ENCODE data around the gene POLA1. TPM values are rescaled to one million over a fixed set of nuclear protein-coding genes. Genes with fewer than 3 reads are reported as not detected.

The POLA1 gene
- total and polyA plus RNA-seq, 2 of the 4 experiments (the other 2 are of a cell fraction): 4.0 to 15.1 TPM

DNA sequence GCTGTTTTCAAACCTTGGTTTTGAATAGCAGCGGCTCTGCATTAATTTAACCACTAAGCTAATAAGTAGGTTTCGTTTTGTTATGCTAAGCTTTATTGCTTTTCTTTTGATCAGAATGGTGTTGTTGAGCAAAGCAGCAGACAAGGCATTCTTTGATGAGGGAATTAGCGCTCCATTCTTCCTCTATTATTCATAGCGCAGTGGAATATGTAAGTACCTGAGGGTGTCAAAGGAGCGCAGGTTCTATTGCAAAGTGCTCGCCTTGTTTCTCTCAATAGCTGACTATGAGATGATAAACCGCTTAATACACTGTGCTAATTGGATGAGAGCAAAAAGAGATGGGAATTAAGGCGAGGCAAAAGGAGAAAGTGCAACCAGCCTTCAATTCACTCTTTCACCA, 305.8 kb downstream of the POLA1 start:
- no peak overlapping the region for H4K91ac ChIP-seq (ENCODE audit: insufficient read depth, low read depth, low read length)
- no peaks in the 10 kb centered on the region for H3K9me1 ChIP-seq (ENCODE audit: insufficient read depth, low read length)
- H3K23ac ChIP-seq (ENCODE audit: low read depth, low read length): no peak overlapping the region
- no peak overlapping the region for H3K4me2 ChIP-seq (ENCODE audit: low read depth, low read length)
- dilution Hi-C loops (cut with HindIII; ENCODE audit: low sequenced_read_pairs, unreplicated experiment) (no loop called here), intact Hi-C loops (cut with micrococcal nuclease) (no loop called here), in situ Hi-C loops (cut with MboI; ENCODE audit: low sequenced_read_pairs) (no loop called here)
- DNase-seq: no peak
- ChIA-PET CTCF (no interaction called here), POLR2A (ENCODE audit: unreplicated experiment) (no interaction called here)
- H4K8ac ChIP-seq (ENCODE audit: low read depth in 2 of 2, low read length in 2 of 2): no peak overlapping the region
- no TSS peak for BruUV-seq (replicated peaks)
- no peak overlapping the region for H3K27ac ChIP-seq (ENCODE audit: insufficient read depth, low read length)
- no peak overlapping the region for H2AFZ ChIP-seq (replicated peaks; ENCODE audit: low read length, poor library complexity)
- WGBS, 2 experiments (ENCODE audit: extremely low coverage in 2 of 2, insufficient read length in 1 of 2): no CpG with 5 or more reads among the region's 8 CpGs
- H2AK5ac ChIP-seq (ENCODE audit: low read depth, low read length): no peak overlapping the region
- H3K4ac ChIP-seq (ENCODE audit: low read depth, low read length): no peak overlapping the region
- H3K18ac ChIP-seq (ENCODE audit: low read depth, low read length): no peak overlapping the region
- no peak for ATAC-seq (ENCODE audit: low read depth)
- no peak overlapping the region for H3K9ac ChIP-seq (ENCODE audit: low read depth, low read length)
- no peaks in the 10 kb centered on the region for H3K4me1 ChIP-seq (ENCODE audit: control insufficient read depth, insufficient read depth, low read length)
- no peak overlapping the region for H2AK9ac ChIP-seq (replicated peaks; ENCODE audit: low read depth, low read length, poor library complexity)
- no peak overlapping the region for H4K5ac ChIP-seq (ENCODE audit: low read depth, low read length)
- H2BK5ac ChIP-seq (ENCODE audit: low read depth, low read length, poor library complexity, severe bottlenecking): no peak overlapping the region
- no peak overlapping the region for H2BK120ac ChIP-seq (ENCODE audit: low read depth, low read length)
- TF ChIP-seq POLR2A (IDR thresholded peaks at IDR 0.05; ENCODE audit: low read depth, low read length): no peak
- TF ChIP-seq BHLHE40 (IDR thresholded peaks at IDR 0.05; ENCODE audit: low read depth, low read length): no peak
- TF ChIP-seq RAD21 (IDR thresholded peaks at IDR 0.05; ENCODE audit: low read length): no peak
- no peak for TF ChIP-seq MAZ (IDR thresholded peaks at IDR 0.05; ENCODE audit: borderline replicate concordance, low read depth, low read length)
- H2BK20ac ChIP-seq (ENCODE audit: low read depth, low read length): no peak overlapping the region
- H3K4me3 ChIP-seq (ENCODE audit: insufficient read depth, low read depth, low read length): no peak overlapping the region
- H2BK15ac ChIP-seq (ENCODE audit: low read depth, low read length): no peak overlapping the region
- peaks cover 2% of the 10 kb centered on the region; the same call in 1 of the 2 replicates for H3K9me3 ChIP-seq (ENCODE audit: control insufficient read depth, insufficient read depth, low read length)
- no peaks in the 10 kb centered on the region for H3K79me1 ChIP-seq (ENCODE audit: low read depth in 1 of 2, low read length in 2 of 2)
- H4K20me1 ChIP-seq (ENCODE audit: insufficient read depth, low read length): no peaks in the 10 kb centered on the region
- peaks cover 24% of the 10 kb centered on the region for H3K27me3 ChIP-seq (ENCODE audit: control insufficient read depth, insufficient read depth, low read length)
- H3K36me3 ChIP-seq (ENCODE audit: control insufficient read depth, insufficient read depth, low read length): no peaks in the 10 kb centered on the region
- H3K56ac ChIP-seq (ENCODE audit: extremely low read depth, insufficient read depth, low read length): no peak overlapping the region
- no peak overlapping the region for H3K14ac ChIP-seq (replicated peaks; ENCODE audit: low read depth, low read length)

Measured in IMR-90 (cell line).